ENCODE data around the gene CASTOR1.
A peak's percentile ranks its signal among the peaks of the same experiment; 100 is the strongest.

Gene CASTOR1

GRCh38 chr22:30318799-30319419 is 29.6 kb upstream of the CASTOR1 start:
- DNase-seq, result no peak

- DNase-seq, result no peak
Observed at GRCh38 chr22:30317778-30318177, 28.5 kb upstream of the CASTOR1 start.

- DNase-seq, result no peak
Observed at GRCh38 chr22:30315962-30316576, 26.8 kb upstream of the CASTOR1 start.

GRCh38 chr22:30314915-30315314 is 25.6 kb upstream of the CASTOR1 start:
- no peak for DNase-seq

GRCh38 chr22:30313527-30314363 is 24.4 kb upstream of the CASTOR1 start:
- no peak for DNase-seq

GRCh38 chr22:30312053-30312452 is 22.7 kb upstream of the CASTOR1 start:
- no peak for DNase-seq

- DNase-seq, result no peak
Observed at GRCh38 chr22:30310881-30311771, 21.8 kb upstream of the CASTOR1 start.

- no peak for DNase-seq
Observed at GRCh38 chr22:30309951-30310741, 20.8 kb upstream of the CASTOR1 start.

- no peak for DNase-seq
Observed at GRCh38 chr22:30308518-30309230, 19.4 kb upstream of the CASTOR1 start.

GRCh38 chr22:30308093-30308492 is 18.8 kb upstream of the CASTOR1 start:
- no peak for DNase-seq

- no peak for DNase-seq
Observed at GRCh38 chr22:30307041-30307574, 17.8 kb upstream of the CASTOR1 start.

GRCh38 chr22:30306627-30307011 is 17.3 kb upstream of the CASTOR1 start:
- DNase-seq, result no peak

- DNase-seq, result no peak
Observed at GRCh38 chr22:30305906-30306626, 16.8 kb upstream of the CASTOR1 start.

GRCh38 chr22:30305519-30305905 is 16.2 kb upstream of the CASTOR1 start:
- DNase-seq, result no peak

GRCh38 chr22:30304495-30305244 is 15.4 kb upstream of the CASTOR1 start:
- DNase-seq, result peak in 1 of 2 experiments; percentile 31

- DNase-seq, result no peak
Observed at GRCh38 chr22:30302810-30303138, 13.5 kb upstream of the CASTOR1 start.

GRCh38 chr22:30301995-30302809 is 12.9 kb upstream of the CASTOR1 start:
- DNase-seq, result no peak

- DNase-seq, result no peak
Observed at GRCh38 chr22:30299322-30299721, 10.0 kb upstream of the CASTOR1 start.
